Fibroblast of skin of back (primary cell): Measurements from ENCODE around the gene PBX4. TPM values are rescaled to one million over a fixed set of nuclear protein-coding genes. Genes with fewer than 3 reads are reported as not detected.
"Not testable (repeated sequence)": the region's sequence is repeated elsewhere in the genome, so short reads cannot be mapped to it uniquely, and the experiment has no call there.

Experiments
- DNase-seq: peaks from one replicate; pipeline ENCODE4 v3.0.0-alpha.2; 2013
- polyA plus RNA-seq, 2 experiments: library from polyadenylated mRNA; unstranded; fragments of 120-200 nt; gene quantifications; one replicate each; pipeline ENCODE4 v1.2.1, GENCODE V29; 2013; ENCODE audit not compliant: insufficient read length in 2 of 2

The PBX4 gene
- polyA plus RNA-seq (2013, experiment 1 of 2; ENCODE audit: insufficient read length) = 1.5 TPM
- polyA plus RNA-seq (2013, experiment 2 of 2; ENCODE audit: insufficient read length) = 1.0 TPM

GRCh38 chr19:19618219-19619051 is at the start of gene PBX4:
Gene PBX4 (minus strand): TSS chr19:19618687. CDS start chr19:19618629, 58 bp downstream.
- peak; percentile 90 for DNase-seq

DNA sequence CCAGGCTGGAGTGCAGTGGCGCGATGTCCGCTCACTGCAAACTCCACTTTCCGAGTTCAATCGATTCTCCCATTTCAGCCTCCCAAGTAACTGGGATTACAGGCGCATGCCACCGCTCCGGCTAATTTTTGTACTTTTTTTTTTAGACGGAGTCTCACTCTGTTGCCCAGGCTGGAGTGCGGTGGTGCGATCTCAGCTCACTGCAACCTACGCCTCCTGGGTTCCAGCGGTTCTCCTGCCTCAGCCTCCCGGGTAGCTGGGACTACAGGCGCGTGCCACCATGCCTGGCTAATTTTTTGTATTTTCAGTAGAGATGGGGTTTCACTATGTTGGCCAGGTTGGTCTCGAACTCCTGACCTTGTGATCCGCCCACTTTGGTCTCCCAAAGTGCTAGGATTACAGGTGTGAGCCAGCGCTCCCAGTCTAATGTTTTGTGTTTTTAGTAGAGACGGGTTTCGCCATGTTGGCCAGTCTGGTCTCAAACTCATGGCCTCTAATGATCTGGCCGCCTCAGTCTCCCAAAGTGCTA is 47.0 kb upstream of the PBX4 start:
- not testable (repeated sequence) for DNase-seq

DNA sequence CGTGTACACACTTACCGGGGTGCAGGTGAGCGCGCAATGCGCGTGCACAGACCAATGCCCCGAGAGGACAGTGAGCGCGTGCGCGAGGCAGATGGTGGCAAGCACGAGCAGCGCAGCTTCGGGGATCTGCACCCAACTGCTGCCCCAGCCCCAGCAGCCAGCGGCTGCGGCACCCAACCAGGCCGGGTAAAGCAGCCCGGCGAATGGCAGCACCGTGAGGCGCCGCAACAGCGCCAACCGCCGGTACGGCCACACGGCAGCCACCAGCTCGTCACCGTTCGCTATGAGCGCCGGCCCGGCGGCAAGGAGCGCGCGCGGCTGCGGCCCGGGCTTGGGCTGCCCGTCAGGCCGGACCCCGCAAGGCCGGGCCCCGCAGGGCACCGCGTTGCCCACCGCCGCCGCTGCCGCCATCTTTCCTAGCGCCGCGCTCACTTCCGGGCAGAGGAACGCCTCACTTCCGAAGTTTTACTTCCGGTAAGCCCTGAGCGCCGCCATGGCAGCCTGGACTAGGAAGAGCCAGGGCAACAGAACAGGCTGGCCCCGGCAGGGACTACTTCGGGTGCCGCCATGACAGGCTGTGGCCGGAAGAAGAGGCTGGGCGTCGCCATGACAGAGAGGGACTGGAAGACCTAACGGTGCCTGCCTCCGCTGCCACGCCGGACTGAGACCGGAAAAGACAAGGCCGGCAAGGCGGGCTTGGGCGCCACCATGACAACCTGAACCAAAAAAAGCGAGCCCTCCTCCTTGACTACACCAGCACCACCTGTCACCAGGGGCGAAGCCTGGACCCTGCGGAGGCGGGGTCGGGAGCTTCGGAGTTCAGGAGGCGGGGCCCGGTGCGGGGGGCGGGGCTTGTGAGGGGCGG is 45.0 kb upstream of the PBX4 start, which contains the start of gene ATP13A1:
TSS of gene ATP13A1 (minus strand) at position 421 of the 865 bp plus-strand sequence. CDS start at position 411, 10 bp downstream.
- peak; percentile 97 for DNase-seq

DNA sequence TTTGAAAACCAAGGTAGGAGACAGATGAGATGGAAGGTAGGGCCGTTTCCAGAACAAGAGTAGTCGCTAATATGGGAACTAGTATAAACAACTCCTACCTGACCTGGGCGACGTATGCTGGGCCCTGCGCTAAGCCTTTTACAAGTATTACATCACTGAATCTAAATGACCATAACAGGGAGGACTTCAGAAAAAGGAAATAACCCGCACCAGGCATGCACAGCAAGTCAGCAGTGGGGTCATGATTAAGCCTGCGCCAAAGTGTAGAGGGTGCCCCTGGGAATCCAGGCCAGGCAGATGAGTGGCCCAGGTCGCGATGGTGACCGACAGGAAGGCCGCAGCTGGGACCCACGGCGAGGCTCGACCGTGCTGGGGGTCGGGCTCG is 44.4 kb upstream of the PBX4 start:
- DNase-seq = no peak

DNA sequence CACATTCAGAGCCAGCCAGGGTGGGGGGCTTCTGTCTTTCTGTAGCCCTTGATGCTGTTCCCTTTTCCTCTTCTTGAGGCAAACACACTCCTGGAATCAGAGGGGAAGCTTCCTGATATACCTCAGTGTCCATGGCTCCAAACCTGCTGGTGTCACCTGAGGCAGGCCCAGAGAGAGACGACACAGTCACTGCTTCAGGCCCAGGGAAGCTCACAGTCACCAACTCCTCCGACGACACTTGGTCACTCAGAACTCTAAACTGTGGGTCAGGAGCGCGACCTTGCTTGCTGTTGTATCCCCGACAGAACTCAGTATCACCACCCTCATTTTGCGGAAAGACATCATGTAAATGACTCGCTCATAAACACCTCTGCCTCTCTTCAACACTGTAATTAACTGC is 43.9 kb upstream of the PBX4 start:
- no peak for DNase-seq

- no peak for DNase-seq
These were observed 43.3 kb upstream of the PBX4 start for GRCh38 chr19:19661675-19662251.

DNA sequence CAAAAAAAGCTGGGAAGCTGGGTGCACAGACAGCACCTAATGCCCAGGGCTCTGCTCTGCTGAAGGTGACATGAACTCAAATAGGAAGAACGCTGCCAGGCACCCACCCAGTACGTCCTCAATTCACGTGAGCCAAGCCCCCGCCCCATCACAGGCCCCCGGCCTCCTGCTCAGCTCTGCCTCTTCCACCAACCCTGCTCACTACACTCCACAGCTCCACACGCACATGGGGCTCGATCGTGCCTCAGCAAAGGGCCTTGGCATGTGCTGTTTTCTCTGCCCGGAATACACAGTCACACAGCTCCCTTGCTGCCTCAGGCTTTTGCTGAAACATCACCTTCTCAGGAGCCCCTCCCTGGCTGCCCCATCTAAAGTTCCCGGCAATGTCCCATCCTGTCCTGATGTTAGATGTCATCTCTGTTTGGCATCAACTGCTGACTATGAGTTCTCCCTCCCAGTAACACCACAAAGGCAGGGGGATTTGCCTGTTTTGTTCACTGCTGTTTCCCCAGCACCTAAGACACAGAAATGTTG is 42.7 kb upstream of the PBX4 start:
- no peak for DNase-seq

- no peak for DNase-seq
These were observed 41.3 kb upstream of the PBX4 start for GRCh38 chr19:19659646-19660245.

- DNase-seq = no peak
These were observed 38.9 kb upstream of the PBX4 start for GRCh38 chr19:19657397-19657783.

GRCh38 chr19:19656451-19657396 is 38.2 kb upstream of the PBX4 start:
- DNase-seq = no peak

DNA sequence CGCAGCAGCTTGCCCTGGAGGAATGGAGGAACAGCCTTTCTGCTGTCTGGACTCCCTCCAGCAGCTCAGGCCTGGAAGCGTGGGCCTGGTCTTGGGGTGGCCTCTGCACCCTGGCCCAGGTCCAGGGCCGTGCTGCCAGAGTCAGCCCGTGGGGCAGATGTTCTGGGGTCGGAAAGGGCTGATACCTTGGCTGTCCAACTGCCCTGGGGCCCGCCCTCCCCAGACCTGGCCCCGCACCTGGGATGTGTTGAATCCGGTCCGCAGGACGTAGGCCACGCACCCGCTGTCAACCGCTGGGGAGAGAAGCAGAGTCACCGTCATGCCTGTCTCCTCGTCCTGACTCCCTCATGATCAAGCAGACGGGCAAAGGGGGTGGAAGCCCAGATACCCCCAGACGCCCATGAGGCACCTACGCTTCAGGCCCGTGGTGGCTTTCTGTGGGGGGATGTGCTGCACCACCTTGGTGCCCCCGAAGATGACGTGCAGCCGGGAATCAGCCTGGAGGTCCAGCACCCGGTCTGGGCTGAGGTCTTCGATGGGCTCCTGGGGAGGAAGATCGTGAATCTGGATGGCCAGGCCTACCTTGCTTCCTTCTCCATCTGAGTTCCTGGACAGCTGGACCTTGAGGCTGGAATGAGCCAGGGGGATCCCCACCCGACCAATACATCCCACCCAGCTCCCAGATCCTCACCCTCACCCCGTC is 37.3 kb upstream of the PBX4 start:
- DNase-seq = no peak

DNA sequence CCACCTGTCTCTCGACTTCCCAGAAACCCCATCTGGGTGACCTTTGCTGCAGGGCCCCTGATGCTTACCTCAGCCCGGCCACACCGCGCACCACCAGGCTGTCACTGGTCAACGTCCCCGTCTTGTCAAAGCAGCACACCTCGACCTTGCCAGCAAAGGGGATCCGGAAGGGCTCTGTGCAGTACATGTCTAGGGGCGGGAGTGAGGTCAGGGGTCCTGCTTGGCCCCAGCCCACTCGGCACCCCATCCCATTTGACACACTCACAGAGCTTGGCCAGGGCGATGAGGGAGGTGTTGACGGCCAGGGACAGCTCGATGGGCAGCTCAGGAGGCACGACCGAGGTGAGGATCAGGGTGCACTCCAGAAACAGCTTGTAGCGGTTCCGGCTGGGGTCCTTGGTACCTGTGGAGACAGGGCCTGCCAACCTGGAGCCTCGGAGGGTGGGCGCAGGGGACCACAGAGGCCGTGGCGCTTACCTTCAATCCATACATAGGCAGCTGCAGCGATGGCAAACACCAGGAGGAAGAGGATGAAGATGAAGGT is 36.6 kb upstream of the PBX4 start:
- DNase-seq = no peak

GRCh38 chr19:19654441-19654840 is 36.0 kb upstream of the PBX4 start:
- DNase-seq = no peak

GRCh38 chr19:19653597-19654147 is 35.2 kb upstream of the PBX4 start:
- no peak for DNase-seq

DNA sequence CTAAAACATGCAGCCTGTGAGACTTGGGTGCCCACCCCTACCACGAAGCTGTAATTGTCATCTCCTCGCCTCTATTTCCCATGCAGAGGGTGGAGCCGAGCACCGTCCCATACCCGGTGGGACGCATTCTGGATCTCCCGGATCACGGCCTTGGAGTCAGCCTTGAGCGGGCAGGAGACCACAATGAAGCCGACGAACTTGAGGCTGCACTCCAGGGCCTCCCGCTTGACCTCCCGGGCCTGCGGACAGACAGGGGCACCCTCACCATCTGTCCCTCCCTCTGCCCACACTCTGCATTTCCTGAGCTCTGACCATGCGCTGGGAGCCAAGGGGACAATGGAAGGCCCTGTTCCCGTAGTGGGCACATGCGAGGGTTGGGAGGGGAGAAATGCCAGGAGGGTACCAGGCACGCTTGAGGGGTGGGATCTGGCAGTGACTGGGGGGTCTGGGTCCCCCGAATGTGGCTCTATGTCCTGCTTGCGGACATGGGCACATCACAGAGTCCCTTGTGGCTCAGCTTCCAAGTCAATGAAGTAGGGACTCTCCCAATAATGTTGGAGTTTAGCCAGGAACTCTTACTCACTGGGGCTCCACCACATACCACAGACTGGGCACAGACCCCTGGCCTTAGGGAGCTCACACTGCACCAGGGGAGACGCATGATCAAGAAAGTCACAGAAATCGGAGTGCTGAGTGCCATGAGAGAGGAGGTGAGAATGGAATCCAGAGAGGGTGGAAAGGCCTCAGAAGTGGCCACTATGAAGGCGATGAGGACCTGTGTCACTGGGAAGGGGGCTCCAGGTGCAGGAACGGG is 34.2 kb upstream of the PBX4 start:
- DNase-seq = peak; percentile 17

GRCh38 chr19:19651076-19651475 is 32.6 kb upstream of the PBX4 start:
- DNase-seq = no peak

DNA sequence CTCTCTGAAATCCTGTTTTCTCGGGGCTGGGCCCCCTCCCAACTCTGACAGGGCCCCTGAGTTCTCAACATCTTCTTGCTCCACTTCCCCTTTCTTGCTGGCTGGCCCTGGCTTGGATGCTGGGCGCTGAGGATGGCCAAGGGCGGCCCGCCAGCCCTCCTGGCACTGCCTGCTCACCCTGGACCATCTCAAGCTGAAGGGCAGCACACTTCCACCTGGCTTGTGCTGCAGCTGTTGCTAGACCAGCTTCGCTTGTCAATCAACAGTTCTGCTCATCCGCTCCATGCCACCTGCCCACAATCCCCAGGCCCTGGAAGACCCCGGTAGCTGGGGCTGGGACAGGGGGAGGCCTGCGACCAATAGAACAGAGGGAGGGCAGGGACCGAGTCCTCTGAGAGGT is 31.8 kb upstream of the PBX4 start:
- no peak for DNase-seq

GRCh38 chr19:19649580-19649995 is 31.1 kb upstream of the PBX4 start:
- DNase-seq = no peak

GRCh38 chr19:19649155-19649554 is 30.7 kb upstream of the PBX4 start:
- DNase-seq = no peak
